ENCODE measurements around the gene PTF1A. TPM values are rescaled to one million over a fixed set of nuclear protein-coding genes. Genes with fewer than 3 reads are reported as not detected.
A peak's percentile ranks its signal among the peaks of the same experiment; 100 is the strongest.

PTF1A gene
- polyA plus RNA-seq, 2 of the 4 experiments (the other 2 are of a cell fraction), result not detected

DNA sequence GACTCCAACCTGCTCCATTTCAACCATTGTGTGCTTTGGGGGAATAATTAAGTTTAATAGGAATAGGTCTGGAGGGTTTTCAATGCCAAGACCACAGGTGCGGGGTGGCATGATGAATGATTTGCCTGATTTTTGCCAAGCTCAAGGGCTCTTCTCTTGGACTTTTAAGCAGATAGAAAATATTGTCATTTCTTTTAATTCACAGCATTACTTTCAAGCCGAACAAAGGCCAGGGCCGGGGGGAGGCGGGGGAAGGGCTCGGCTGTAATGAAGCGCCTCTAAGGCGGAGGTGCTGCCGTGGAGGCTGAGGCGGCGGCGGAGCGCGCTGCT is 6.5 kb downstream of the PTF1A start:
- 0 out of 6 replicates have a peak overlapping the region, but pooled peaks of 1 of the 2 experiments have one; percentile 40 for H3K27ac ChIP-seq
- WGBS (ENCODE audit: missing lambda C conversion rate), result 12% methylated on average over 11 of the region's 13 CpGs
- TF ChIP-seq NPAS2 (CRISPR knock-in tag; IDR thresholded peaks at IDR 0.05; ENCODE audit: borderline replicate concordance) (no peak), CHD4 (IDR thresholded peaks at IDR 0.05; ENCODE audit: borderline replicate concordance) (no peak), MYC (IDR thresholded peaks at IDR 0.05; ENCODE audit: borderline replicate concordance, low read length) (no peak), ESRRA (IDR thresholded peaks at IDR 0.05; ENCODE audit: borderline replicate concordance, low read length) (no peak), JUN (IDR thresholded peaks at IDR 0.05) (no peak), FOSL2 (IDR thresholded peaks at IDR 0.05) (no peak), FOSL2 (CRISPR knock-in tag; IDR thresholded peaks at IDR 0.05) (no peak), EHMT2 (IDR thresholded peaks at IDR 0.05; ENCODE audit: low read depth) (no peak), CBX2 (IDR thresholded peaks at IDR 0.05; ENCODE audit: borderline replicate concordance, low read depth) (no peak)
- TF ChIP-seq, protein P1, sequence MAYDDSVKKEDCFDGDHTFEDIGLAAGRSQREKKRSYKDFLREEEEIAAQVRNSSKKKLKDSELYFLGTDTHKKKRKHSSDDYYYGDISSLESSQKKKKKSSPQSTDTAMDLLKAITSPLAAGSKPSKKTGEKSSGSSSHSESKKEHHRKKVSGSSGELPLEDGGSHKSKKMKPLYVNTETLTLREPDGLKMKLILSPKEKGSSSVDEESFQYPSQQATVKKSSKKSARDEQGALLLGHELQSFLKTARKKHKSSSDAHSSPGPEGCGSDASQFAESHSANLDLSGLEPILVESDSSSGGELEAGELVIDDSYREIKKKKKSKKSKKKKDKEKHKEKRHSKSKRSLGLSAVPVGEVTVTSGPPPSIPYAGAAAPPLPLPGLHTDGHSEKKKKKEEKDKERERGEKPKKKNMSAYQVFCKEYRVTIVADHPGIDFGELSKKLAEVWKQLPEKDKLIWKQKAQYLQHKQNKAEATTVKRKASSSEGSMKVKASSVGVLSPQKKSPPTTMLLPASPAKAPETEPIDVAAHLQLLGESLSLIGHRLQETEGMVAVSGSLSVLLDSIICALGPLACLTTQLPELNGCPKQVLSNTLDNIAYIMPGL (CRISPR knock-in tag; IDR thresholded peaks at IDR 0.05; ENCODE audit: borderline replicate concordance), result no peak
- TF ChIP-seq, protein P2, sequence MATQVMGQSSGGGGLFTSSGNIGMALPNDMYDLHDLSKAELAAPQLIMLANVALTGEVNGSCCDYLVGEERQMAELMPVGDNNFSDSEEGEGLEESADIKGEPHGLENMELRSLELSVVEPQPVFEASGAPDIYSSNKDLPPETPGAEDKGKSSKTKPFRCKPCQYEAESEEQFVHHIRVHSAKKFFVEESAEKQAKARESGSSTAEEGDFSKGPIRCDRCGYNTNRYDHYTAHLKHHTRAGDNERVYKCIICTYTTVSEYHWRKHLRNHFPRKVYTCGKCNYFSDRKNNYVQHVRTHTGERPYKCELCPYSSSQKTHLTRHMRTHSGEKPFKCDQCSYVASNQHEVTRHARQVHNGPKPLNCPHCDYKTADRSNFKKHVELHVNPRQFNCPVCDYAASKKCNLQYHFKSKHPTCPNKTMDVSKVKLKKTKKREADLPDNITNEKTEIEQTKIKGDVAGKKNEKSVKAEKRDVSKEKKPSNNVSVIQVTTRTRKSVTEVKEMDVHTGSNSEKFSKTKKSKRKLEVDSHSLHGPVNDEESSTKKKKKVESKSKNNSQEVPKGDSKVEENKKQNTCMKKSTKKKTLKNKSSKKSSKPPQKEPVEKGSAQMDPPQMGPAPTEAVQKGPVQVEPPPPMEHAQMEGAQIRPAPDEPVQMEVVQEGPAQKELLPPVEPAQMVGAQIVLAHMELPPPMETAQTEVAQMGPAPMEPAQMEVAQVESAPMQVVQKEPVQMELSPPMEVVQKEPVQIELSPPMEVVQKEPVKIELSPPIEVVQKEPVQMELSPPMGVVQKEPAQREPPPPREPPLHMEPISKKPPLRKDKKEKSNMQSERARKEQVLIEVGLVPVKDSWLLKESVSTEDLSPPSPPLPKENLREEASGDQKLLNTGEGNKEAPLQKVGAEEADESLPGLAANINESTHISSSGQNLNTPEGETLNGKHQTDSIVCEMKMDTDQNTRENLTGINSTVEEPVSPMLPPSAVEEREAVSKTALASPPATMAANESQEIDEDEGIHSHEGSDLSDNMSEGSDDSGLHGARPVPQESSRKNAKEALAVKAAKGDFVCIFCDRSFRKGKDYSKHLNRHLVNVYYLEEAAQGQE (IDR thresholded peaks at IDR 0.05), result no peak
- TF ChIP-seq, protein P3, sequence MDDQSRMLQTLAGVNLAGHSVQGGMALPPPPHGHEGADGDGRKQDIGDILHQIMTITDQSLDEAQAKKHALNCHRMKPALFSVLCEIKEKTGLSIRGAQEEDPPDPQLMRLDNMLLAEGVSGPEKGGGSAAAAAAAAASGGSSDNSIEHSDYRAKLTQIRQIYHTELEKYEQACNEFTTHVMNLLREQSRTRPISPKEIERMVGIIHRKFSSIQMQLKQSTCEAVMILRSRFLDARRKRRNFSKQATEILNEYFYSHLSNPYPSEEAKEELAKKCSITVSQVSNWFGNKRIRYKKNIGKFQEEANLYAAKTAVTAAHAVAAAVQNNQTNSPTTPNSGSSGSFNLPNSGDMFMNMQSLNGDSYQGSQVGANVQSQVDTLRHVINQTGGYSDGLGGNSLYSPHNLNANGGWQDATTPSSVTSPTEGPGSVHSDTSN (IDR thresholded peaks at IDR 0.05), result no peak
- TF ChIP-seq, protein P4, sequence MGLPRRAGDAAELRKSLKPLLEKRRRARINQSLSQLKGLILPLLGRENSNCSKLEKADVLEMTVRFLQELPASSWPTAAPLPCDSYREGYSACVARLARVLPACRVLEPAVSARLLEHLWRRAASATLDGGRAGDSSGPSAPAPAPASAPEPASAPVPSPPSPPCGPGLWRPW (IDR thresholded peaks at IDR 0.05), result no peak
- TF ChIP-seq, protein P5, sequence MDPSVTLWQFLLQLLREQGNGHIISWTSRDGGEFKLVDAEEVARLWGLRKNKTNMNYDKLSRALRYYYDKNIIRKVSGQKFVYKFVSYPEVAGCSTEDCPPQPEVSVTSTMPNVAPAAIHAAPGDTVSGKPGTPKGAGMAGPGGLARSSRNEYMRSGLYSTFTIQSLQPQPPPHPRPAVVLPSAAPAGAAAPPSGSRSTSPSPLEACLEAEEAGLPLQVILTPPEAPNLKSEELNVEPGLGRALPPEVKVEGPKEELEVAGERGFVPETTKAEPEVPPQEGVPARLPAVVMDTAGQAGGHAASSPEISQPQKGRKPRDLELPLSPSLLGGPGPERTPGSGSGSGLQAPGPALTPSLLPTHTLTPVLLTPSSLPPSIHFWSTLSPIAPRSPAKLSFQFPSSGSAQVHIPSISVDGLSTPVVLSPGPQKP (IDR thresholded peaks at IDR 0.05; ENCODE audit: low read depth, low read length), result no peak
- TF ChIP-seq, protein P6, sequence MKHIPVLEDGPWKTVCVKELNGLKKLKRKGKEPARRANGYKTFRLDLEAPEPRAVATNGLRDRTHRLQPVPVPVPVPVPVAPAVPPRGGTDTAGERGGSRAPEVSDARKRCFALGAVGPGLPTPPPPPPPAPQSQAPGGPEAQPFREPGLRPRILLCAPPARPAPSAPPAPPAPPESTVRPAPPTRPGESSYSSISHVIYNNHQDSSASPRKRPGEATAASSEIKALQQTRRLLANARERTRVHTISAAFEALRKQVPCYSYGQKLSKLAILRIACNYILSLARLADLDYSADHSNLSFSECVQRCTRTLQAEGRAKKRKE (CRISPR knock-in tag; IDR thresholded peaks at IDR 0.05; ENCODE audit: low read depth), result no peak
- TF ChIP-seq, protein P7, sequence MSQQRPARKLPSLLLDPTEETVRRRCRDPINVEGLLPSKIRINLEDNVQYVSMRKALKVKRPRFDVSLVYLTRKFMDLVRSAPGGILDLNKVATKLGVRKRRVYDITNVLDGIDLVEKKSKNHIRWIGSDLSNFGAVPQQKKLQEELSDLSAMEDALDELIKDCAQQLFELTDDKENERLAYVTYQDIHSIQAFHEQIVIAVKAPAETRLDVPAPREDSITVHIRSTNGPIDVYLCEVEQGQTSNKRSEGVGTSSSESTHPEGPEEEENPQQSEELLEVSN (IDR thresholded peaks at IDR 0.05; ENCODE audit: borderline replicate concordance, low read depth), result no peak
- ChIA-PET POLR2A (no interaction called here), CTCF (no interaction called here)
- H3K4me1 ChIP-seq, result no peaks in the 10 kb centered on the region
- peak overlapping the region; percentile 38; the same call in 2 of the 3 replicates for H3K4me3 ChIP-seq
- DNase-seq (ENCODE audit: low read depth in 1 of 2, low spot score in 1 of 2) (no peak), FAIRE-seq (no peak), ATAC-seq (peak in 1 of 2 experiments; percentile 63; a peak in 1 of 6 replicates)
- peak overlapping the region; percentile 78 for H3K4me2 ChIP-seq
- H3K9me3 ChIP-seq, result no peaks in the 10 kb centered on the region

All from A549 (cell line).